Nephron progenitor cell (in vitro differentiated cells): ENCODE data around the gene TTLL5.

Experiments
- DNase-seq: peaks from one replicate; pipeline ENCODE4 v3.0.0; 2021
- H3K27ac Mint-ChIP-seq: 2 replicates; pipeline ENCODE4 v1.8.0; 2021; ENCODE audit warnings: mild to moderate bottlenecking, moderate library complexity, mixed read lengths
- H3K27me3 Mint-ChIP-seq: 2 replicates; pipeline ENCODE4 v1.8.0; 2021; ENCODE audit warnings: mild to moderate bottlenecking, low read depth, mixed read lengths; ENCODE audit not compliant: poor library complexity
- H3K36me3 Mint-ChIP-seq: 2 replicates; pipeline ENCODE4 v1.8.0; 2021; ENCODE audit warnings: low read depth, mixed read lengths
- H3K4me1 Mint-ChIP-seq: 2 replicates; pipeline ENCODE4 v1.8.0; 2021; ENCODE audit warnings: mixed read lengths
- H3K4me3 Mint-ChIP-seq: 2 replicates; pipeline ENCODE4 v1.8.0; 2021; ENCODE audit warnings: mild to moderate bottlenecking, moderate library complexity, mixed read lengths
- H3K9me3 Mint-ChIP-seq: 2 replicates; pipeline ENCODE4 v1.8.0; 2021; ENCODE audit warnings: mild to moderate bottlenecking, moderate library complexity, mixed read lengths
- CTCF ChIP-seq: fragments of 200-600 bp; sonication (generic); IDR thresholded peaks from 2 replicates; pipeline ENCODE4 v1.5.0; 2021; ENCODE audit warnings: antibody characterized with exemption

Gene TTLL5

DNA sequence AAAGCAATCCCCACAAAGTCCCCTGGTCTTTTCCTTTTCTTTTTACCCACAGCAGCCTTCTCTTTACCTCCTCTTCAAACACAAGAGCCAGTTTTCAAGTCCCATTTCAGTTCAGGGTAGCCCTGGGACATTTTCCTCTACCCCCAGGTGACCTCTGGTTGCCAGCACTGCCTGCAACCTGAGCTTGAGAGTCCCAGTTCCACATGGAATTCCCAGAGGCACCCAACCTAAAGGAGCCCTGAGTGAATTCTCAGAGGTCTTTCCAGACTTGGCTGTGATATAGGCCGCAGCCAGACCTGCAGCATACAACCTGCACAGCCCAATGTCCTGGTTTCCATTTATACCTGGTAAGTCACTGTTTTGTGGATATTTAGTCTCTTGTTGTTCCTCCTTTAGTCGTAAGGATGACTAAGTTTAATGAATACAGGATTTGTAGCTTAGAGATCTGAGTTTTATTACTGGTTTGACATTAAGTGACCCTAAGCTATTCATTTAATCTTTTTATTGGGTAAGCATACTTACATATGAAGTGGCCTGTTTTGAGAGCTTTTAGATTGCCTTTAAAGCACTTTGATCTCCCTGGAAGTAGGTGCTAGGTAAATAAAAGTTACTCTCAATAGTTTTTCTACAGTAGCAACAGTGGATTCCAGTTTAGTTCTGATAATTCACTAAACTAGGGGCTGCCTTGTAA lies 160.9 kb downstream of the TTLL5 start:
- H3K36me3 Mint-ChIP-seq = peaks cover 46% of the 10 kb centered on the region
- H3K9me3 Mint-ChIP-seq = no peaks in the 10 kb centered on the region

GRCh38 chr14:75822522-75823141 lies 161.6 kb downstream of the TTLL5 start:
- Mint-ChIP-seq H3K27me3 (no peaks in the 10 kb centered on the region), H3K4me1 (peaks cover 25% of the 10 kb centered on the region), H3K36me3 (peaks cover 40% of the 10 kb centered on the region), H3K9me3 (no peaks in the 10 kb centered on the region), H3K27ac (peak overlapping the region; percentile 86), H3K4me3 (no peak overlapping the region)
- DNase-seq = no peak
- TF ChIP-seq CTCF = no peak

More for the DNA sequence above, 160.9 kb downstream of the TTLL5 start:
- Mint-ChIP-seq H3K27me3 (no peaks in the 10 kb centered on the region), H3K4me1 (peaks cover 25% of the 10 kb centered on the region), H3K27ac (peak overlapping the region; percentile 86), H3K4me3 (no peak overlapping the region)
- no peak for DNase-seq
- TF ChIP-seq CTCF = no peak

DNA sequence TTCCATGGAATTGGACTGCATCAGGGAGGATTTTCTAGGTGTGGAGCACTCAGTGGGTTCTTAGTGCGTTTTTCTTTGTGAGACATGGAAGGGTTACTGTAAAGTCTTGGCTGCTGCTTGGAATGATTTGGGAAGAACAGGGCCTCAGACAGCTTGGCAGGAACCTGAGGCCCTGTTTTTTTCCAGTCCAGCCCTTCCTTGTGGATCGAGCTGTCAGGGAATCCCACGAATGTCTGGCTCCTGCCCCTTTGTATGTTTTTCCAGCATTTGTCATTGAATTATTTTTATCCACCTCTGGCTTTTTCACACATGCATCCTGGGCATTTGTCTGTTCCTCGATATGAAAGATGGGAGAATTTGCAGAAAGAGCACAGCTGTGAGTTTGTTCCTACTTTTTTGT lies 162.3 kb downstream of the TTLL5 start:
- no peak overlapping the region for H3K27ac Mint-ChIP-seq
- peaks cover 25% of the 10 kb centered on the region for H3K4me1 Mint-ChIP-seq
- H3K4me3 Mint-ChIP-seq = no peak overlapping the region
- no peaks in the 10 kb centered on the region for H3K27me3 Mint-ChIP-seq
- no peaks in the 10 kb centered on the region for H3K9me3 Mint-ChIP-seq
- no peak for TF ChIP-seq CTCF
- H3K36me3 Mint-ChIP-seq = peaks cover 33% of the 10 kb centered on the region
- DNase-seq = no peak

DNA sequence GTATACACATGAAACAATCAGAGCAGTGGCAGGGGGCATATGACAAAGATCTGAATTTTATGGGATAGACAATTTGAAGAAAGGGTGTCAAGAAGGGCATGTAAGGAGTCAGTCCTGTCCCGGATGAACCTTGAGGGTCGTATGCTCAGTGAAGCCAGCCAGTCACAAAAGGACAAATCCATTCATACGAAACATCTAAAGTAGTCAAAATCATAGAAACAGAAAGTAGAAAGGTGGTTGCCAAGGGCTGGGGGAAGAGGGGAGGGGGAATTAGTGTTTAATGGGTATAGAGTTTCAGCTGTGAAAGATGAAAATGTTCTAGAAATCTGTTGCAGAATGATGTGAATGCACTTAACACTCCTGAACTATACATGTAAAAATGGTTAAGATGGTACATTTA lies 163.3 kb downstream of the TTLL5 start:
- Mint-ChIP-seq H3K36me3 (peaks cover 31% of the 10 kb centered on the region), H3K27ac (no peak overlapping the region), H3K9me3 (no peaks in the 10 kb centered on the region), H3K27me3 (no peaks in the 10 kb centered on the region), H3K4me1 (peaks cover 25% of the 10 kb centered on the region), H3K4me3 (no peak overlapping the region)
- no peak for DNase-seq
- no peak for TF ChIP-seq CTCF

GRCh38 chr14:75825147-75825592 lies 164.1 kb downstream of the TTLL5 start:
- TF ChIP-seq CTCF = no peak
- no peak for DNase-seq
- no peaks in the 10 kb centered on the region for H3K27me3 Mint-ChIP-seq
- no peaks in the 10 kb centered on the region for H3K9me3 Mint-ChIP-seq
- peak overlapping the region; percentile 34 for H3K27ac Mint-ChIP-seq
- peaks cover 25% of the 10 kb centered on the region for H3K4me1 Mint-ChIP-seq
- H3K36me3 Mint-ChIP-seq = peaks cover 24% of the 10 kb centered on the region
- H3K4me3 Mint-ChIP-seq = no peak overlapping the region

DNA sequence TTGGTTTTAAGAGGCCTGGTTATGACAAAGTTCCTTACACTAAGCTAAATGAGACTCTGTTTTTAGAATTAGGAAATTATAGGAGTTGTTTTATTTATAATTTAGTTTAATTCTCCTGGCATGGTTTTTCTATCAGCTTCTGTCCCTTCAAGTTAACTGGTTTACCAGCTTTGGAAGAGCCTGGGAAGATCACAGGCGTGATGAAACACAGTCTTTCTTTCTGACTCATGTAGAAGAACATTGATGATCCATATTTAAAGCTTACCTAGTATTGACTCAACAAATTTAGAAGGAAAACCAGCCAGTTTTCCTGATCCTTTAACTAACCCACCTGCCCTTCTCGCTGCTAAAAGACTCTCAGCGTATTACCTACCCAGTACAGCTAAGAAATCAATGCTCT lies 165.6 kb downstream of the TTLL5 start:
- no peak for DNase-seq
- H3K9me3 Mint-ChIP-seq = no peaks in the 10 kb centered on the region
- peaks cover 12% of the 10 kb centered on the region for H3K36me3 Mint-ChIP-seq
- H3K4me3 Mint-ChIP-seq = no peak overlapping the region
- no peak overlapping the region for H3K27ac Mint-ChIP-seq
- no peaks in the 10 kb centered on the region for H3K27me3 Mint-ChIP-seq
- no peak for TF ChIP-seq CTCF
- H3K4me1 Mint-ChIP-seq = peaks cover 28% of the 10 kb centered on the region
